AG04449 (cell line): ENCODE data around the gene UBE4A.

Experiments
- CTCF ChIA-PET: fragments of 350-600 bp; formaldehyde crosslinking; extraction: SDS; loops from one replicate; lab custom pipeline; 2021; ENCODE audit warnings: antibody characterized with exemption; lab: Yijun Ruan, JAX
- POLR2A ChIA-PET: fragments of 400-600, 350-600 bp; formaldehyde crosslinking; extraction: SDS; loops from one replicate; lab custom pipeline; 2020; ENCODE audit warnings: antibody characterized with exemption, inconsistent platforms; lab: Yijun Ruan, JAX
- DNase-seq: peaks from one replicate; pipeline ENCODE4 v3.0.0-alpha.2; 2010; ENCODE audit warnings: low read depth, low spot score
- H3K4me3 ChIP-seq: 2 replicates; pipeline ENCODE4 v1.5.1; 2011; ENCODE audit warnings: low read depth, mild to moderate bottlenecking, control low read depth, low read length
- TF ChIP-seq, protein P1 (sequence below): IDR thresholded peaks from one replicate; pipeline ENCODE4 v1.5.1; 2011; ENCODE audit warnings: mild to moderate bottlenecking, moderate library complexity, low read length, control low read depth, inconsistent platforms; ENCODE audit not compliant: insufficient read depth; ENCODE audit errors: missing control alignments

UBE4A gene

DNA sequence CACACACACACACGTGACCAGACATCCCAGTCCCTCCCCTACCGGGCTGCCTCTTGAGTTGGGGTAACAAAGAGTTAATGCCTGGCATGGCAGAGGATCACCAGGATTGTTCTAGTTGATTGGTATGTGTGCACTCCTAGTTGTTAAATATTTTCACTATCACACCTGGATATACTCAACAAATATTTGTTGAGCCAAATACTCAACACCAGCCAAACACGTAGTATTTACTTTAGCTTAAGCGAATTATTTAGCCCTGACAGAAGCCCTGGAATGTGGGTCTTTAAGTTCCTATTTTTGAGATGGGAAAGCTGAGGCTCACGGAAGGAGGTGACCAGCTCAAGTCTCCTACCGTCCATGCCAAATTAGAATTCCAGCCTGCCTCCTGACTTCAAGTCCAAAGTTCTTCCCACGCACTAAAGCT is 44.4 kb upstream of the UBE4A start:
- DNase-seq = no peak
- ChIA-PET POLR2A (no interaction called here), CTCF (no interaction called here)
- H3K4me3 ChIP-seq = no peak overlapping the region
- TF ChIP-seq, protein P1, sequence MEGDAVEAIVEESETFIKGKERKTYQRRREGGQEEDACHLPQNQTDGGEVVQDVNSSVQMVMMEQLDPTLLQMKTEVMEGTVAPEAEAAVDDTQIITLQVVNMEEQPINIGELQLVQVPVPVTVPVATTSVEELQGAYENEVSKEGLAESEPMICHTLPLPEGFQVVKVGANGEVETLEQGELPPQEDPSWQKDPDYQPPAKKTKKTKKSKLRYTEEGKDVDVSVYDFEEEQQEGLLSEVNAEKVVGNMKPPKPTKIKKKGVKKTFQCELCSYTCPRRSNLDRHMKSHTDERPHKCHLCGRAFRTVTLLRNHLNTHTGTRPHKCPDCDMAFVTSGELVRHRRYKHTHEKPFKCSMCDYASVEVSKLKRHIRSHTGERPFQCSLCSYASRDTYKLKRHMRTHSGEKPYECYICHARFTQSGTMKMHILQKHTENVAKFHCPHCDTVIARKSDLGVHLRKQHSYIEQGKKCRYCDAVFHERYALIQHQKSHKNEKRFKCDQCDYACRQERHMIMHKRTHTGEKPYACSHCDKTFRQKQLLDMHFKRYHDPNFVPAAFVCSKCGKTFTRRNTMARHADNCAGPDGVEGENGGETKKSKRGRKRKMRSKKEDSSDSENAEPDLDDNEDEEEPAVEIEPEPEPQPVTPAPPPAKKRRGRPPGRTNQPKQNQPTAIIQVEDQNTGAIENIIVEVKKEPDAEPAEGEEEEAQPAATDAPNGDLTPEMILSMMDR = no peak

DNA sequence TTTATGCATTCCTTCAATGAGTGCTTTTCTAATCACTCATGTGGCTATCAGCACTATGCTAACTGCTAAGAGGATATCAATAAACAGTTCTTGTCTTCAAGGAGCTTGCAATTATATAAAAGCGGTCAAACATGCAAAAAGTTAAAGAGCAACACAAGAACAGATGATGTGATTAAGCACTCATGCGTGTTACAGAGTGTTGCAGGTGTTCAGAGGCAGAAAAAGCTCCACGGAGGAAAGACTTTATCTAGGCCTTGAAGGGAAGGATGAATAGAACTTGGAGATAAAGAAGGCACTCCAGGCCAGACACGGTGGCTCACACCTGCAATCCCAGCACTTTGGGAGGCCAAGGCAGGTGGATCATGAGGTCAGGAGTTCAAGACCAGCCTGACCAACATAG is 41.3 kb upstream of the UBE4A start:
- no peak for DNase-seq
- H3K4me3 ChIP-seq = no peak overlapping the region
- ChIA-PET CTCF (interaction anchor here (0.7 kb wide), 1 partner anchor 35 kb away, joined by 3 read pairs; no protein-coding TSS in a partner anchor), POLR2A (no interaction called here)
- TF ChIP-seq, protein P1 = no peak

DNA sequence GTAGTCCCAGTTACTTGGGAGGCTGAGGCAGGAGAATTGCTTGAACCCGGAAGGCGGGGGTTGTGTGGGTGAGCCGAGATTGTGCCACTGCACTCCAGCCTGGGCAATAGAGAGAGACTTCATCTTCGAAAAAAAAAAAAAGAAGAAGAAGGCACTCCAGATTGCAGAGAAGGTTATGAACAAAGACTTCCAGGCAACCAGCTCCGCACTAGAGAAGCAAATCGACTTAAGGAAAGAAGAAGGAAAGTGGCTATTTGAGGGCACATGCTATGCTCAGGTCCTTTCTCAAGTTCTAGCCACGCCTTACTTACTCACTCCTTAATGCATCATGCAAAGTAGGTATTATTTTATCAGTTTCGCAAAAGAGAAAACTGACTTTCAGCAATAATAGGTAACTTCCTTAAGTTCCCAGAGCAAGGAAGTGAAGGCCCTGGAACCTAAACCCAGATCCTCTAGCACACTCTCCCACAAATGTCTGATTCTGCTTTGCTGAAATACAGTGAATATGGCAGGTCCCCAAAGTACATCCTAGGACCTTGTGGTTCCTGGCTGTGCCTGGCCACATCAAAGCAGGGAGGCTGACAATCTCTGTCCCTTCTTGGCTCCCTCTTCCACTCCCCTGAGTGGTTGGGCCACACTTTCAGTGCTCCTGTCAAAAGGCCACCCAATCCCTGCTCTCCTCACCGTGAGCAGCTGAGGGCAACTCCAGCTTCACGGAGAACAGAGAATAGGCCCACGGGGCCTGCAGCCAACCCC is 40.6 kb upstream of the UBE4A start:
- DNase-seq = no peak
- TF ChIP-seq, protein P1 = no peak
- ChIA-PET POLR2A (no interaction called here), CTCF (no interaction called here)
- H3K4me3 ChIP-seq = no peak overlapping the region

DNA sequence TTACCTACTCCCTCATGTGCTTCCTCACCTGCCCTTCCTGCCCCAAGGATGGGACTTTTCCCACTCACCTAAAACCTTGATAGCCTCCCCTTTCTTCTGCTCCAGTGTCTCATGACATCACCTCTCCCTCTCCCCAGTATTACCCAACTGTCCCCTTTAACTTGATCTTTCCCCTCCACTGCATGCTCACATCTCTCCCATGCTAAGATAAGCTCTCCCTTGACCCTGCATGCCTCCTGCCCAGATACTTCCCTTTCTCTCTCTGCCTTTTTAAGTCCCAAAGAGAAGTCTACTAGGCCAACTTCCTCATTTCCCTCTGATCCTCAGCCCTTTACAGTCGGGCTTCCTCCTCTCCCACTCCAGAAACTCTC is 40.1 kb upstream of the UBE4A start:
- no peak overlapping the region for H3K4me3 ChIP-seq
- ChIA-PET CTCF (no interaction called here), POLR2A (no interaction called here)
- DNase-seq = no peak
- TF ChIP-seq, protein P1 = no peak

DNA sequence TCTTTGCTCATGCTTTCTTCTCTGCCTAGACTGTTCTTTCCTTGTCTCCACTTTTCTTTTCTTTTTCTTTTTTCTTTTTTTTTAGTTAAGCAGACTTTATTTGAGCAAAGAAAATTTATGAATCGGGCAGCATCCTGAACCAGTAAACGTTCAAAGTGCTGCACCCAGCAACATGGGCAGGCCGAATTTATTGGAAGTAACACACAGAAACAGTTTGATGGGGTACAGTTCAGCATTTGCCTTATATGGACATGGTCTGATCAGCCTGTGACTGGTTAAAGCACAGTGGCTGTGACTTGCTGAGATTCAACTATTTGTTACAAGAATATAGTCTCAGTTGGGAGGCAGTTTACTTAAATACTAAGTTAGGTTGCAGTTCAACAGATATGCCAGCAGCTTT is 38.9 kb upstream of the UBE4A start:
- TF ChIP-seq, protein P1 = no peak
- H3K4me3 ChIP-seq = no peak overlapping the region
- ChIA-PET POLR2A (no interaction called here), CTCF (no interaction called here)
- DNase-seq = no peak

DNA sequence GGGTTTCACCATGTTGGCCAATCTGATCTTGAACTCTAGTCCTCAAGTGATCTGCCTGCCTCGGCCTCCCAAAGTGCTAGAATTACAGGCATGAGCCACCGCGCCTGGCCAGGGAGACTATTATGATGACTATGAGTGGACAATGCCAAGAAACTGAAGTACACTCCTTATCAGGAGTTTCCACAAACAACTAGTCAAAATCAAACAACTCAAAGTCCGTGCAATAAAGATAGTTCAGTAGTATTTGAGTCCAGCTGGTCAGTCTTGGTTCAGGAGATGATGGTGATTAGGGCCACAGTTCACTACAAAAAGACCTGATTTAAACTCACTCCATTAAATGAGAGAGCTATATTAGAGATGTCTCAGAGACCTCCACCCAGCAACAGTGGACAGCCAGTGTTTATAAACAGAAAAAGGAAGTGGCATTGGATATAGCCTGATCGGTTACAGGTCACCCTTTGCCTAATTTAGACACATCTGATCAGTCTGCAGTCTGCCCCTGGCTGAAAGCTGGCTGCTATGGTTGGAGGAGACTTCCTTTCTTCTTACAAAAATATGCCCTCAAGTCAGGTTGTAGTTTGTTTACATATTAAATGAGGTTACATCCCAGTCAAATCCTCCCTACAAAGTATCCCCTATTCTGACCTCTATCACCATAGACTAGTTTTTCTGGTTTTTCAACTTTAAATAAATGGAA is 37.9 kb upstream of the UBE4A start:
- no peak for DNase-seq
- ChIA-PET CTCF (no interaction called here), POLR2A (no interaction called here)
- TF ChIP-seq, protein P1 = no peak
- no peak overlapping the region for H3K4me3 ChIP-seq
